ENCODE measurements around the gene JRKL. TPM values are rescaled to one million over a fixed set of nuclear protein-coding genes. Genes with fewer than 3 reads are reported as not detected.
"Not testable (repeated sequence)": the region's sequence is repeated elsewhere in the genome, so short reads cannot be mapped to it uniquely, and the experiment has no call there.

Gene JRKL
- polyA plus RNA-seq, 1 donor: 18.5 TPM

GRCh38 chr11:96391698-96392307 lies 2.0 kb downstream of the JRKL start:
- Histone ChIP-seq H3K27ac (ENCODE audit: low read length) (no peak overlapping the region), H3K4me1 (ENCODE audit: control insufficient read depth, insufficient read depth, low read length) (peaks cover 6% of the 10 kb centered on the region), H3K4me3 (ENCODE audit: low read length) (no peak overlapping the region), H3K9me3 (ENCODE audit: control insufficient read depth, low read depth, low read length) (no peaks in the 10 kb centered on the region), H3K36me3 (ENCODE audit: control insufficient read depth, insufficient read depth, low read length) (no peaks in the 10 kb centered on the region), H3K27me3 (ENCODE audit: control insufficient read depth, insufficient read depth, low read length) (no peaks in the 10 kb centered on the region)
- WGBS (ENCODE audit: insufficient coverage, low lambda C conversion rate): no CpG with 5 or more reads among the region's 3 CpGs
- no peak for DNase-seq

DNA sequence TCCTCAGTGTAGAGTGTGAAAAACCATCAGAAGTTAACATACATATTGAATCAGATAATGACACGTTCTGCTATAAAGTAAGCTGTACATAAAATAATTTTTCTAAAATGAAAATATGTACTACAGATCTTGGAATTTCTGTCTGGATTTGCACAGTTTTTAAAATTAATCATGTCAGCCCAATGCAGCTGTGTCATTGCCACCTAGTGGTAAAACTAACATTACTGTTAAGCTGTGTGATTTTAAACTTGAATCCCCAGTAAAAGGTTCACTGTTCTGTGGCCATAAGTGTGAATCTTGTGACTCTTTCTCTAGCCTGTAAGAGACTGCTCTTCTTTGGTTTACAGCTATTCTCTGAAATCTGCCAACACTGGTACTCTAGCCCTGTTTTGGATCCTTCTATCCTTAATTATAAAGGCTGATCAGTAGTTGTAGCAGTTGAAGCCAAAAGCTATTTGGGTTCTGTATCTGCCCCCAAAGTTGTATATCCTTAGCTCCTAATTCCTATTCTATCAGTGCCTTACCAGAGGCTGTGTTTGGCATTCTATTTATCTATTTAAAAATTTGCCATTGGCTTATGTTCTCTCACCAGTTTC lies 4.0 kb downstream of the JRKL start:
- no peaks in the 10 kb centered on the region for H3K27me3 ChIP-seq (ENCODE audit: control insufficient read depth, insufficient read depth, low read length)
- H3K4me1 ChIP-seq (ENCODE audit: control insufficient read depth, insufficient read depth, low read length): peaks cover 6% of the 10 kb centered on the region
- no peaks in the 10 kb centered on the region for H3K9me3 ChIP-seq (ENCODE audit: control insufficient read depth, low read depth, low read length)
- no peak overlapping the region for H3K27ac ChIP-seq (ENCODE audit: low read length)
- H3K4me3 ChIP-seq (ENCODE audit: low read length): no peak overlapping the region
- 29% methylated on average over 1 of the region's 1 CpG for WGBS (ENCODE audit: insufficient coverage, low lambda C conversion rate)
- no peaks in the 10 kb centered on the region for H3K36me3 ChIP-seq (ENCODE audit: control insufficient read depth, insufficient read depth, low read length)
- peak in 1 of 2 donors; percentile 23 for DNase-seq

DNA sequence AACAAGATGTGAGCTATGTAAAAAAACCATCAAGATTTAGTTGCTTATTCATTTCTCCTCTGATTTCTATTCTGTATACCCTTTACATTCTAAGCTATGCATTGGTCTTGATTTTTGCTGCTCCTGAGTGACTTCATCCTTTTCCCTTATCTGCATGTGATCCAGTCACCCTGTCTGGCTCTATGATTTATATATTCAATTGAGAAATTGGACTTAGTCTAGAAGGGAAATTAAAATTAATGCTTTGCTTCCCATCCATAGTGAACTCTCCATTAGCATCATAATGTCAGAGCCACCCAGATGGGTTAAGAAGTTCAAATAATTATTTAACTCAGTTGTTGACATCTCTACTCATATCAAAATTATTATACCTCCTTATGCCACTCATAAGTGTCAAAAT lies 5.0 kb downstream of the JRKL start:
- Histone ChIP-seq H3K4me1 (ENCODE audit: control insufficient read depth, insufficient read depth, low read length) (peaks cover 6% of the 10 kb centered on the region), H3K36me3 (ENCODE audit: control insufficient read depth, insufficient read depth, low read length) (no peaks in the 10 kb centered on the region), H3K27me3 (ENCODE audit: control insufficient read depth, insufficient read depth, low read length) (no peaks in the 10 kb centered on the region), H3K9me3 (ENCODE audit: control insufficient read depth, low read depth, low read length) (no peaks in the 10 kb centered on the region), H3K27ac (ENCODE audit: low read length) (no peak overlapping the region), H3K4me3 (ENCODE audit: low read length) (no peak overlapping the region)
- no peak for DNase-seq

DNA sequence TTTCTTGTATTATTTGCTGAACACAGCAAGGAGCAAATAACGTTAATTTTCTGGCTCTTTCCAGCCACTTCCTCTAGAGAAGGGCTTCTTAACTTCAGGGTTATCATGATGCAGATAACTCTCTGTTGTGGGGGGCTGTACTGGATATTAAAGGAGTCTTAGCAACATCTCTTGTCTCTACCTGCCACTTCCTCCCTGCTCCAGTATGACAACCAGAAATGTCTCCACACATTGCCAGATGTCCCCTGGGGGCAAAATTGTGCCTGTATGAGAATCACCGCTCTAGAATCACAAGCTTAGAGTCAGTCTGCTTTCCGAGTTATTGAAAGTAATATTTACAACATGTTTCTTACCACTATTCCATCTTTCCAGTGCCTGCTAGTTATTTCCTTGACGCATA lies 6.8 kb downstream of the JRKL start:
- Histone ChIP-seq H3K4me1 (ENCODE audit: control insufficient read depth, insufficient read depth, low read length) (no peaks in the 10 kb centered on the region), H3K4me3 (ENCODE audit: low read length) (no peak overlapping the region), H3K27me3 (ENCODE audit: control insufficient read depth, insufficient read depth, low read length) (no peaks in the 10 kb centered on the region), H3K27ac (ENCODE audit: low read length) (no peak overlapping the region), H3K9me3 (ENCODE audit: control insufficient read depth, low read depth, low read length) (no peaks in the 10 kb centered on the region), H3K36me3 (ENCODE audit: control insufficient read depth, insufficient read depth, low read length) (no peaks in the 10 kb centered on the region)
- DNase-seq: no peak
- 70% methylated on average over 4 of the region's 4 CpGs for WGBS (ENCODE audit: insufficient coverage, low lambda C conversion rate)

DNA sequence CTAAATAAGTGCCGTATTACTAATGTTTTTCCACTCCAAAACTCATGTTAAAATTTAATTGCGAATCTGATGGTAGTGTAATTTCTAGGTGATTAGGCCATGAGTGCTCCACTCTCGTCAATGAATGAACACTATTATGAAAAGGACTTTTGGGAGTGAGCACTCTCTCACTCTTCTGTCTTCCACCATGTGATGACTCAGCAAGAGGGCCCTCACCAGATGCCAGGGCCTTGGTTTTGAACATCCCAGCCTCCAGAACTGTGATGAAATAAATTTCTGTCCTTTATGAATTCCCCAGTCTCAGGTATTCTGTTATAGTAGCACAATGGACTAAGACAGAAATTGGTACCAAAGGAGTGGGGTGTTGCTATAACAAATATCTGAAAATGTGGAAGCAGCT lies 8.1 kb downstream of the JRKL start:
- H3K4me3 ChIP-seq (ENCODE audit: low read length): no peak overlapping the region
- no peak for DNase-seq
- no peaks in the 10 kb centered on the region for H3K9me3 ChIP-seq (ENCODE audit: control insufficient read depth, low read depth, low read length)
- H3K27ac ChIP-seq (ENCODE audit: low read length): no peak overlapping the region
- WGBS (ENCODE audit: insufficient coverage, low lambda C conversion rate): 80% methylated on average over 1 of the region's 3 CpGs
- no peaks in the 10 kb centered on the region for H3K27me3 ChIP-seq (ENCODE audit: control insufficient read depth, insufficient read depth, low read length)
- no peaks in the 10 kb centered on the region for H3K4me1 ChIP-seq (ENCODE audit: control insufficient read depth, insufficient read depth, low read length)
- H3K36me3 ChIP-seq (ENCODE audit: control insufficient read depth, insufficient read depth, low read length): no peaks in the 10 kb centered on the region

GRCh38 chr11:96400697-96401096 lies 10.9 kb downstream of the JRKL start:
- DNase-seq: no peak
- 83% methylated on average over 1 of the region's 1 CpG for WGBS (ENCODE audit: insufficient coverage, low lambda C conversion rate)
- H3K4me1 ChIP-seq (ENCODE audit: control insufficient read depth, insufficient read depth, low read length): no peaks in the 10 kb centered on the region
- H3K27ac ChIP-seq (ENCODE audit: low read length): no peak overlapping the region
- H3K27me3 ChIP-seq (ENCODE audit: control insufficient read depth, insufficient read depth, low read length): no peaks in the 10 kb centered on the region
- no peaks in the 10 kb centered on the region for H3K36me3 ChIP-seq (ENCODE audit: control insufficient read depth, insufficient read depth, low read length)
- H3K9me3 ChIP-seq (ENCODE audit: control insufficient read depth, low read depth, low read length): no peaks in the 10 kb centered on the region
- no peak overlapping the region for H3K4me3 ChIP-seq (ENCODE audit: low read length)

- H3K36me3 ChIP-seq (ENCODE audit: control insufficient read depth, insufficient read depth, low read length); H3K4me1 ChIP-seq (ENCODE audit: control insufficient read depth, insufficient read depth, low read length); H3K27me3 ChIP-seq (ENCODE audit: control insufficient read depth, insufficient read depth, low read length); DNase-seq; H3K9me3 ChIP-seq (ENCODE audit: control insufficient read depth, low read depth, low read length); H3K27ac ChIP-seq (ENCODE audit: low read length): not testable (repeated sequence)
- WGBS (ENCODE audit: insufficient coverage, low lambda C conversion rate): 60% methylated on average over 1 of the region's 18 CpGs
- peak overlapping the region; percentile 23 for H3K4me3 ChIP-seq (ENCODE audit: low read length)
These were observed 21.6 kb downstream of the JRKL start for GRCh38 chr11:96411412-96411811.

DNA sequence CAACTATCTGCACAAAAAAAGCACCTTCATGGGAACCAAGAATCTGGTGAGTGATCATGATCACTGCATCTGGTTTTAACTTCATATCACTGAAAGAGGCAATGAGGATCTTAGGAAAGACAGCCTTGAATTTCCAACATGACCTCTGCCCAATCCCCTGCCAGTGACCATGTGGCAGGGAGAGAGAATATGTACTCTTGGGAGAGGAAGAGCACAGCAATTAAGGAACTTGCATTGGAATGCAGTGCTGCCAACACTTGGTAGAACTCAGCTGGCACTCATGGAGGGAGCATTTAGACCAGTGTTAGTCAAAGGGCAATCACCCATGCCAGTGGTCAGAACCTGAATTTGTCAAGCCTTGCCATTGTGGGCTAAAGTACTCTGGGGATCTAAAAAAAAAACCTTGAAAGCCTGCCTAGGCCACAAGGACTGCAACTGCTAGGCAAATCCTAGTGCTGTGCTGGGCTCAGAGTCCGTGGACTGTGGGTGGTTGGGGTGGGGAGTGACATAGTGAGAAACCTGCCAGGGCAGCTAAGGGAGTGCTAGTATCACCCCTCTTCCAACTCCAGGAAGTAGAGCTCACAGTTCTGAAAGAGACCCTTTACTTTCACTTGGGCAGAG lies 23.1 kb downstream of the JRKL start:
- Histone ChIP-seq H3K27ac (ENCODE audit: low read length) (no peak overlapping the region), H3K36me3 (ENCODE audit: control insufficient read depth, insufficient read depth, low read length) (no peaks in the 10 kb centered on the region), H3K9me3 (ENCODE audit: control insufficient read depth, low read depth, low read length) (no peaks in the 10 kb centered on the region), H3K27me3 (ENCODE audit: control insufficient read depth, insufficient read depth, low read length) (no peaks in the 10 kb centered on the region), H3K4me3 (ENCODE audit: low read length) (no peak overlapping the region), H3K4me1 (ENCODE audit: control insufficient read depth, insufficient read depth, low read length) (peaks cover 4% of the 10 kb centered on the region)
- peak; percentile 48 to 67 for DNase-seq
- WGBS (ENCODE audit: insufficient coverage, low lambda C conversion rate): no CpG with 5 or more reads among the region's 1 CpG

DNA sequence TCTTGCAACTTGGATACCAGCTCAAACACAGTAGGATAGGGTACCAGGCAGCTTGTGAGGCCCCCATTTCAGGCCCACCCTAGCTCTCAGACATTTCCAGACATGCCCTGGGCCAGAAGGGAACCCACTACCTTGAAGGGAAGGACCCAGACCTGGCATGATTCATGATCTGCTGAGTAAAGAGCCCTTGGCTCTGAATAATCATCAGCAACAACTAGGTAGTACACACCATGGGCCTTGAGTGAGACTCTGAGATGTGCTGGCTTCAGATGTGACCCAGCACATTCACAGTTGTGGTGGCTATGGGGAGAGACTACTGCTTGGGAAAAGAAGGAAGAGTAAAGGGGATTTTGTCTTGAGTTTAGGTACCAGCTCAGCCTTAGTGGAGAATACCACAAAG lies 23.6 kb downstream of the JRKL start:
- Histone ChIP-seq H3K4me1 (ENCODE audit: control insufficient read depth, insufficient read depth, low read length) (peaks cover 4% of the 10 kb centered on the region), H3K9me3 (ENCODE audit: control insufficient read depth, low read depth, low read length) (no peaks in the 10 kb centered on the region), H3K27ac (ENCODE audit: low read length) (no peak overlapping the region), H3K27me3 (ENCODE audit: control insufficient read depth, insufficient read depth, low read length) (no peaks in the 10 kb centered on the region), H3K36me3 (ENCODE audit: control insufficient read depth, insufficient read depth, low read length) (no peaks in the 10 kb centered on the region), H3K4me3 (ENCODE audit: low read length) (no peak overlapping the region)
- DNase-seq: no peak

DNA sequence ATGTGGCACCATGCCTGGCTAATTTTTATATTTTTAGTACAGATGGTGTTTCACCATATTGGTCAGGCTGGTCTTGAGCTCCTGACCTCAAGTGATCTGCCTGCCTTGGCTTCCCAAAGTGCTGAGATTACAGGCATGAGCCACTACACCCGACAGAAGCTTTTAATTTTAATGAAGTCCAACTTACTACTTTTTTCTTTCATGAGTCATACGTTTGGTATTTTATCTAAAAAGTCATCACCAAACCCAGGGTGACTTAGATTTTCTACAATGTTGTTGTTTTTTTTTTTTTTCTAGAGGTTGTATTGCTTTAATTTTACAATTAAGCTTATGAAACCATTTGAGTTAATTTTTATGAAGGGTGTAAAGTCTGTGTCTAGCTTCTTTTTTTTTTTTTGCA lies 34.9 kb downstream of the JRKL start:
- H3K27me3 ChIP-seq (ENCODE audit: control insufficient read depth, insufficient read depth, low read length): no peaks in the 10 kb centered on the region
- DNase-seq: no peak
- H3K4me1 ChIP-seq (ENCODE audit: control insufficient read depth, insufficient read depth, low read length): no peaks in the 10 kb centered on the region
- H3K4me3 ChIP-seq (ENCODE audit: low read length): no peak overlapping the region
- 70% methylated on average over 2 of the region's 2 CpGs for WGBS (ENCODE audit: insufficient coverage, low lambda C conversion rate)
- H3K36me3 ChIP-seq (ENCODE audit: control insufficient read depth, insufficient read depth, low read length): no peaks in the 10 kb centered on the region
- no peak overlapping the region for H3K27ac ChIP-seq (ENCODE audit: low read length)
- no peaks in the 10 kb centered on the region for H3K9me3 ChIP-seq (ENCODE audit: control insufficient read depth, low read depth, low read length)

DNA sequence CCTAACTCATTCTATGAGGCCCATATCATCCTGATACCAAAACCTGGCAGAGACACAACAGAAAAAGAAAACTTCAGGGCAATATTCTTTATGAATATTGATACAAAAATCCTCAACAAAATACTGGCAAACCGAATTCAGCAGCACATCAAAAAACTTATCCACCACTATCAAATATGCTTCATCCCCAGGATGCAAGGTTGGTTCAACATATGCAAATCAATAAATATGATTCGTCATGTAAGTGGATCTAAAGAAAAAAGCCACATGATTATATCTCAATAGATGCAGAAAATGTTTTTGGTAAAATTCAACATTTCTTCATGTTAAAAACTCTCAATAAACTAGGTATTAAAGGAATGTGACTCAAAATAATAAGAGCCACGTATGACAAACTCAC lies 40.9 kb downstream of the JRKL start:
- no peak overlapping the region for H3K4me3 ChIP-seq (ENCODE audit: low read length)
- no peaks in the 10 kb centered on the region for H3K36me3 ChIP-seq (ENCODE audit: control insufficient read depth, insufficient read depth, low read length)
- H3K27ac ChIP-seq (ENCODE audit: low read length): no peak overlapping the region
- no peak for DNase-seq
- no peaks in the 10 kb centered on the region for H3K27me3 ChIP-seq (ENCODE audit: control insufficient read depth, insufficient read depth, low read length)
- 100% methylated on average over 1 of the region's 3 CpGs for WGBS (ENCODE audit: insufficient coverage, low lambda C conversion rate)
- H3K9me3 ChIP-seq (ENCODE audit: control insufficient read depth, low read depth, low read length): no peaks in the 10 kb centered on the region
- H3K4me1 ChIP-seq (ENCODE audit: control insufficient read depth, insufficient read depth, low read length): no peaks in the 10 kb centered on the region
